ENCODE results near the gene SLC39A11. TPM values are rescaled to one million over a fixed set of nuclear protein-coding genes. Genes with fewer than 3 reads are reported as not detected.

The SLC39A11 gene
- total and polyA plus RNA-seq, 4 donors: 4.6 to 23.3 (median 11.4) TPM

DNA sequence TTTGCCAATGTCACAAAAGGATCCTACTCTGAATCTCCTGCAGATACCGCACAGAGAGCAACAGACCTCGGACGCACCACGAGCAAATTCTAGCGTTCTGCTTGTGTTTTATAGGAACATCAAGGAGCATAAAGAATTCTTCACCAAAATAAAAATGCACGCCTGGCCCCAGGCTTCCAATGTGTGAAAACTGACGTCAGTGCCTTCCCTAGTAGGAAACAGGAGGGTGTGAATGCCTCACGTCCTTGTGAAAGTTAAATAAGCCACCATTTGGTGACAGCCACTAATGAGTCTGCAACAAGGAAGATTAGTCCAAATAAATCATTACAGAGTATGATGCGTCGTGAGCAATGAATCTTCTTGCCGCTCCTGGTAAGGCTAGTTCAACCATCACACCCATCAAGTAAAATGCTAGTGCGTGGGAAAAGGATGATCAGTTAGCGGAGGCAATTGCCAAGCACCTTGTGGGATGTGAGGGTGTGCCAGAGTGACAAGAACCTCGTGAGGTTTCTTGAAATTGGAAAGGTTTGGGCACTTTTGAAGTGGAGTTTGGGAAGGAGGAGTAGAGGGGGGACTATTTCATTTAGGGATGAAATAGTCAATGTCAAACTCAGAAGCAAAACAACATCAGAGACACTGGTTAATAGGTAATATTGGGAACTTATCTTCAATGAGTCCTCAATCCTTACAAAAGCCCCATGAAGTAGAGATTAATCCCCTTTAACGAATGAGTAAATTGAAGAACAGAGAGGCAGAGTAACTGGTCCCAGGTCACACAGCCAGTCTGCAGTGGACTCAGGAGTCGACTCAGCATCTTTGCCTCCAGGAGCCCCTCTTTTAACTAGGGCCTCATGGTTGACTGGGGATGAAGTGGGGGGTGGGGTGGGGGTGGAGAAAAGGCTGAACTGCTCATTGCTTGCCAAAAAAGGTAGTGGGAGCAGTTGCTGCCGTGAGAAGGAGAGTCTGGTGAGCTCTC lies 238.8 kb downstream of the SLC39A11 start:
- Histone ChIP-seq H3K9me3 (ENCODE audit: control insufficient read depth, insufficient read depth, low read length) (no peaks in the 10 kb centered on the region), H3K27ac (ENCODE audit: low read depth, low read length) (no peak overlapping the region), H3K4me1 (ENCODE audit: control insufficient read depth, insufficient read depth, low read length) (no peaks in the 10 kb centered on the region), H3K27me3 (ENCODE audit: control insufficient read depth, insufficient read depth, low read length) (no peaks in the 10 kb centered on the region), H3K36me3 (ENCODE audit: control insufficient read depth, insufficient read depth, low read length) (no peaks in the 10 kb centered on the region), H3K4me3 (ENCODE audit: low read depth, low read length) (no peak overlapping the region)
- DNase-seq (ENCODE audit: low read depth in 4 of 6, low spot score in 6 of 6): peak in 1 of 6 donors; percentile 75
- WGBS (ENCODE audit: insufficient coverage): 66% methylated on average over 8 of the region's 17 CpGs

DNA sequence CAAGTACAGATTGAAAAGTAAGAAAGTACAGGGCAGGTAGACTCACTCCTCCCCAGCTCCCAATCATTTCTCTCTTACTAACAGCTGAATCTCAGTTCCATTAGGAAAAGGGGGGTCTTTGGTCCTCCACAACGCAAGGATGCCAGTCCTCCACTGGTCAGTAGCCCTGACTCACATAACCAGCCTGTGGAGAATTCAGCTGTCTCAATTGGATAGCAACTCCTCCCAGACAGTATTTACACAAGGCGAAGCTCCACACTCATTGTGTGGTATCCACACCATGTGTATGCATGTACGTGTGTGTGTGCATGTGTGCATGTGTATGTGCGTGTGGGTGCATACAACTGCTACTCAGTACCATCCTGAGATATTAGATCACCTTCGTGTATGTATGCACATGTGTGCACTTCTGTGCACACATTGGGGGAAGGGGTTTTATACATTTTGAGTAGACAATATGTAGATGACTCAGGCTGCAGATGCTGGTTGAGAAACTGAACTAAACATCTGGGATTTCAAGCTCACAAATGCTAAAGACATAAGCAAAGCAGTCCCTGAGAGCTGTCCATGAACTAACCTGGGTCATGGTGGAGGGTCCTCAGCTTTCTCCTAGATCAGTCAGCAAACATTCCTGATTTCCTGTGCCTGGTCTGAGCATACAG lies 240.1 kb downstream of the SLC39A11 start:
- Histone ChIP-seq H3K27me3 (ENCODE audit: control insufficient read depth, insufficient read depth, low read length) (no peaks in the 10 kb centered on the region), H3K4me3 (ENCODE audit: low read depth, low read length) (no peak overlapping the region), H3K4me1 (ENCODE audit: control insufficient read depth, insufficient read depth, low read length) (no peaks in the 10 kb centered on the region), H3K36me3 (ENCODE audit: control insufficient read depth, insufficient read depth, low read length) (no peaks in the 10 kb centered on the region), H3K9me3 (ENCODE audit: control insufficient read depth, insufficient read depth, low read length) (no peaks in the 10 kb centered on the region), H3K27ac (ENCODE audit: low read depth, low read length) (no peak overlapping the region)
- DNase-seq (ENCODE audit: low read depth in 4 of 6, low spot score in 6 of 6): no peak
- no CpG with 5 or more reads among the region's 5 CpGs for WGBS (ENCODE audit: insufficient coverage)

DNA sequence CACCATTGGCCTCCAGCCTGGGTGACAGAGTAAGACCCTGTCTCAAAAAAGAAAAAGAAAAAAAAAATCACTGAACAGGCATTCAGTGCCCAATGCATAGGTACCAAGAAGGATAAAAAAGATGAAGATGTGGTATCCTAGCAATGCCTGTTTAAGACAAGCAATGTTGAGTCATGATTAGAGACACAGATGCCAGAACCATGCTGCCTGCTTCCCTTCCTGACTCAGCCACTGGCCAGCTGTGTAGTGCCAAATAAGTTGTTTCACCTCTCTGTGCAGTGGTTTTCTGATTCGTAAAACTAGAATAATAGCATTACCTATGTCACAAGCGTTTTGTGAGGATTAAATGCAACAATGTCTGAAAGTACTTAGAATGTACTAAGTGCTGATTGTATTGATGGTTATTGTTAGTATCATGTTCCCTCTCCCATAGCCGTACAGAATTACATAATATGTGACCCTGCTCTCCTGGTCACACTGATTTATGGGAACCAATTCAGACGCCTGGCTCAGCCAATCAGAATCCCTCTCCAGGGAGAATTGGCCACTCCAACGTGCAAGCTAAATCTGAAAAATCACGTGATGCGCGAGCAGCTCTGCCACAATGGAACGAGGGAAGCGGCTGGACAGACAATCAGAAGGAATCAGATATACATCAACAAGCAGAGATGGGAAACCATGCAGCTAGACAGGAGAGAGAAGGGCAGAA lies 241.9 kb downstream of the SLC39A11 start:
- 47% methylated on average over 8 of the region's 10 CpGs for WGBS (ENCODE audit: insufficient coverage)
- Histone ChIP-seq H3K4me1 (ENCODE audit: control insufficient read depth, insufficient read depth, low read length) (no peaks in the 10 kb centered on the region), H3K9me3 (ENCODE audit: control insufficient read depth, insufficient read depth, low read length) (no peaks in the 10 kb centered on the region), H3K27me3 (ENCODE audit: control insufficient read depth, insufficient read depth, low read length) (no peaks in the 10 kb centered on the region), H3K4me3 (ENCODE audit: low read depth, low read length) (no peak overlapping the region), H3K36me3 (ENCODE audit: control insufficient read depth, insufficient read depth, low read length) (no peaks in the 10 kb centered on the region), H3K27ac (ENCODE audit: low read depth, low read length) (no peak overlapping the region)
- peak in 1 of 6 donors; percentile 70 for DNase-seq (ENCODE audit: low read depth in 4 of 6, low spot score in 6 of 6)

DNA sequence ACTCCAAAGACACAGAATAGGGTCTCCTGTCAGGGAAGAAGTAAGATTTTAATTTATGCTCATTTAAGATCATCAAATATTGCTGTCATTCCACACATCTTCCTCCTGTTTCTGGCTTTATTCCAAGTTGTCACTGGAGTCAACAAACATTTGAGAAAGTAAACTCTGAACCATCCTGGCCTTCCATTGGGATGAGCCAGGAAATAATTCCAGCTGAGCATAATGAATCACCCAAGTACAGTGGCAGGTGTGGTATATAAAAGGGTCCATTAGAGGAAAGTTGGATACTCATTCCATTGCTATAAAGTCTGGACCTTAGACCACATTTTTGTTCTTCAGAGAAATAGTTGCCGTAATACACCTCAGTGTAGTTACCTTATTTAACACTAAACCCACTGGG lies 246.1 kb downstream of the SLC39A11 start:
- Histone ChIP-seq H3K4me3 (ENCODE audit: low read depth, low read length) (no peak overlapping the region), H3K27me3 (ENCODE audit: control insufficient read depth, insufficient read depth, low read length) (no peaks in the 10 kb centered on the region), H3K36me3 (ENCODE audit: control insufficient read depth, insufficient read depth, low read length) (no peaks in the 10 kb centered on the region), H3K27ac (ENCODE audit: low read depth, low read length) (no peak overlapping the region), H3K4me1 (ENCODE audit: control insufficient read depth, insufficient read depth, low read length) (no peaks in the 10 kb centered on the region), H3K9me3 (ENCODE audit: control insufficient read depth, insufficient read depth, low read length) (no peaks in the 10 kb centered on the region)
- DNase-seq (ENCODE audit: low read depth in 4 of 6, low spot score in 6 of 6): no peak
- WGBS (ENCODE audit: insufficient coverage): no CpG with 5 or more reads among the region's 1 CpG

DNA sequence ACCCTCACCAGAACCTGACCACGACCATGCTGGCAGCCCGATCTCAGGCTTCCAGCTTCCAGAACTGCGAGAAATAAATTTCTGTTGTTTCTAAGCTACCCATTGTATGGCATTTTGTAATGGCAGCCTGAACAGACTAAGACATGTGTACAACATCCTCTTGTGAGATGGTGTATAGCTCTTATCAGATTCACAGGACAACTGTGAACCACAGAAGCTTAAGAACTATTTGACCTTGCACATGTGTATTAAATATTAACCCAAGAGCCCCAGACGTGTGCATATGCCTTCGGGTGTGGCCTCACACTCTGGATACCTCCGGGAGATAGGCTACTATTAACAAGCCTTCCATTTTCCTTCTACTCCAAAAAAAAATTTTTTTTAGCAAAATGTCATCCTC lies 248.9 kb downstream of the SLC39A11 start:
- no peak for DNase-seq (ENCODE audit: low read depth in 4 of 6, low spot score in 6 of 6)
- H3K9me3 ChIP-seq (ENCODE audit: control insufficient read depth, insufficient read depth, low read length): peaks cover 3% of the 10 kb centered on the region
- no peak overlapping the region for H3K27ac ChIP-seq (ENCODE audit: low read depth, low read length)
- H3K4me1 ChIP-seq (ENCODE audit: control insufficient read depth, insufficient read depth, low read length): no peaks in the 10 kb centered on the region
- no peaks in the 10 kb centered on the region for H3K36me3 ChIP-seq (ENCODE audit: control insufficient read depth, insufficient read depth, low read length)
- 71% methylated on average over 4 of the region's 6 CpGs for WGBS (ENCODE audit: insufficient coverage)
- no peaks in the 10 kb centered on the region for H3K27me3 ChIP-seq (ENCODE audit: control insufficient read depth, insufficient read depth, low read length)
- H3K4me3 ChIP-seq (ENCODE audit: low read depth, low read length): no peak overlapping the region

DNA sequence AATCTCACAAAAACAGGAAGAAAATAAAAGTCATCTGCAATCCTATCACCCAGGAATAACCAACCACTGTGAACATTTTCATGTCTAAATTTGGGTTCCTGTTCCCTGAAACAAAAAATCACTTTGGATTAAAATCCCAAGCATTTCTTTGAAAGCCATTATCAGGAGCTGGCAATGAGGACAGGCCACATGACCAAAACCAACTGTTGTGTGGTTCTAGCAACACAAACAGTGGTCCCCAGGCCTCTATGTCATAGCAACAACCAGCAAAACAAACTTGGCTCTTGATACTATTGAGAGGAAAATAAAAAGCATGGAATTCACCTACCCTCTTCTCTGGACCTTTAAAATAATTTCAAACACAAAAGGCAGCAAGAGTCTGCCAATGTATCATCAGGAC lies 252.5 kb downstream of the SLC39A11 start:
- H3K27me3 ChIP-seq (ENCODE audit: control insufficient read depth, insufficient read depth, low read length): no peaks in the 10 kb centered on the region
- no peak overlapping the region for H3K4me3 ChIP-seq (ENCODE audit: low read depth, low read length)
- H3K36me3 ChIP-seq (ENCODE audit: control insufficient read depth, insufficient read depth, low read length): no peaks in the 10 kb centered on the region
- H3K27ac ChIP-seq (ENCODE audit: low read depth, low read length): no peak overlapping the region
- H3K9me3 ChIP-seq (ENCODE audit: control insufficient read depth, insufficient read depth, low read length): peaks cover 3% of the 10 kb centered on the region
- H3K4me1 ChIP-seq (ENCODE audit: control insufficient read depth, insufficient read depth, low read length): no peaks in the 10 kb centered on the region
- no peak for DNase-seq (ENCODE audit: low read depth in 4 of 6, low spot score in 6 of 6)

DNA sequence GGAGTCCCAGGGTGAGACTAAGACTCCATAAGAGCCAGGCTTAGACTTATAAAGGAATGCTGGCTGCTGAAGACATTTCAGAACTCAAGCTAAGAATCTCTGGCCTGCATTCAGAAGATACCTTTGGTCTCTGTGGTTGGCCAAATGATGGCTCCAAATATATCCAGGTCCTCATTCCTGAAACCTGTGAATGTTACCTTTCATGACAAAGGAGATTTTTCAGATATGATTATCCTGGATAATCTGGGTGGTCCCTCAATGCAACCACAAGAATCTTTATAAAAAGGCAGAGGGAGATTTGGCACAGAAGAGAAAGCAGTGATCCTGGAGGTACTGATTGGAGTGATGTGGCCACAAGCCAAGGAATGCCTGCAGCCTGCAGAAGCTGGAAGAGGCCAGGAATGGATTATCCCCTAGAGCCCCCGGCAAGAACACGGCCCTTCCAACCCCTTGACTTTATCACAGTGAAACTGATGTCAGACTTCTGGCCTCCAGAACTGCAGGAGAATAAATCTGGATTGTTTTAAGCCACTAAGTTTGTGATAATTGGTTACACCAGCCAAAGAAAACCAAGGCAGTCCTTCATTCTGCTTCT lies 253.3 kb downstream of the SLC39A11 start:
- H3K27me3 ChIP-seq (ENCODE audit: control insufficient read depth, insufficient read depth, low read length): no peaks in the 10 kb centered on the region
- no CpG with 5 or more reads among the region's 2 CpGs for WGBS (ENCODE audit: insufficient coverage)
- H3K27ac ChIP-seq (ENCODE audit: low read depth, low read length): no peak overlapping the region
- no peak for DNase-seq (ENCODE audit: low read depth in 4 of 6, low spot score in 6 of 6)
- peaks cover 3% of the 10 kb centered on the region for H3K9me3 ChIP-seq (ENCODE audit: control insufficient read depth, insufficient read depth, low read length)
- no peaks in the 10 kb centered on the region for H3K36me3 ChIP-seq (ENCODE audit: control insufficient read depth, insufficient read depth, low read length)
- H3K4me3 ChIP-seq (ENCODE audit: low read depth, low read length): no peak overlapping the region
- no peaks in the 10 kb centered on the region for H3K4me1 ChIP-seq (ENCODE audit: control insufficient read depth, insufficient read depth, low read length)

DNA sequence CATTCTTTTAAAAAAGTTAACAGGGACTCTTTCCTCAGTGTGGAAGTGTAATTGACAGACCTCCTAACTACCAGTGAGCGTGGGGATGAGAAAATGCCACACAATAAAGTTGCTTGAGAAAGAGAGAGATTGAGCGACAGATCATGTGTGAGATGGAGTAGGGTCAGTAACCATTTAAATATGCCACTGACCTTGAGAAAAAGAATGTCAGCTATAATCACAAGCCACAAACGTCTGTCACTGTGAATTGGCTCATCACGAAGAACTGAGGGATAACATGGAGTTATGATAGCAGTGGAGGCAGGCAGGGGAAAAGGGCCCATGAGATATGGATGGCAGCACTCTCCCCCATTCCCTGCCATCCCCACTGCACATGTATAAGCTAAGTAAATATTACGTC lies 253.9 kb downstream of the SLC39A11 start:
- H3K4me1 ChIP-seq (ENCODE audit: control insufficient read depth, insufficient read depth, low read length): no peaks in the 10 kb centered on the region
- H3K9me3 ChIP-seq (ENCODE audit: control insufficient read depth, insufficient read depth, low read length): peaks cover 3% of the 10 kb centered on the region
- DNase-seq (ENCODE audit: low read depth in 4 of 6, low spot score in 6 of 6): no peak
- H3K27ac ChIP-seq (ENCODE audit: low read depth, low read length): no peak overlapping the region
- no peaks in the 10 kb centered on the region for H3K36me3 ChIP-seq (ENCODE audit: control insufficient read depth, insufficient read depth, low read length)
- H3K4me3 ChIP-seq (ENCODE audit: low read depth, low read length): no peak overlapping the region
- no CpG with 5 or more reads among the region's 5 CpGs for WGBS (ENCODE audit: insufficient coverage)
- H3K27me3 ChIP-seq (ENCODE audit: control insufficient read depth, insufficient read depth, low read length): no peaks in the 10 kb centered on the region

DNA sequence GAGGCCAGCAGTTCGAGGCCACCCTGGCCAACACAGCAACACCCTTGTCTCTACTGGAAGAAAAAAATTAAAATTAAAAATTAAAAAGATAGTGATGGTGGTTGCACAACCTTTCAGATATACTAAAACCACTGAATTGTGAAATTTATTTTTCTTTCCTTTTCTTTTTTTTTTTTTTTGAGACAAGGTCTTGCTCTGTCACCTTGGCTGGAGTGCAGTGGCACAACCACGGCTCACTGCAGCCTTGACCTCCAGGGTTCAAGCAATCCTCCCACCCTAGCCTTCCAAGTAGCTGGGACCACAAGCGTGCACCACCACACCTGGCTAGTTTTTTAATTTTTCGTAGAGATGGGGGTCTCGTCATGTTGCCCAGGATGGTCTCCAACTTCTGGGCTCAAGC lies 254.4 kb downstream of the SLC39A11 start:
- Histone ChIP-seq H3K27ac (ENCODE audit: low read depth, low read length) (no peak overlapping the region), H3K9me3 (ENCODE audit: control insufficient read depth, insufficient read depth, low read length) (peaks cover 3% of the 10 kb centered on the region), H3K36me3 (ENCODE audit: control insufficient read depth, insufficient read depth, low read length) (no peaks in the 10 kb centered on the region), H3K4me1 (ENCODE audit: control insufficient read depth, insufficient read depth, low read length) (no peaks in the 10 kb centered on the region), H3K27me3 (ENCODE audit: control insufficient read depth, insufficient read depth, low read length) (no peaks in the 10 kb centered on the region), H3K4me3 (ENCODE audit: low read depth, low read length) (no peak overlapping the region)
- no peak for DNase-seq (ENCODE audit: low read depth in 4 of 6, low spot score in 6 of 6)
- 80% methylated on average over 2 of the region's 5 CpGs for WGBS (ENCODE audit: insufficient coverage)
